Iris pigment epithelial cell (primary cell): ENCODE data around the gene ARFGEF2.
A peak's percentile ranks its signal among the peaks of the same experiment; 100 is the strongest.

Experiments
- DNase-seq: peaks from one replicate; pipeline ENCODE4 v3.0.0-alpha.2; 2011; ENCODE audit warnings: low read depth

ARFGEF2 gene

GRCh38 chr20:48898896-48899530 is 22.5 kb upstream of the ARFGEF2 start:
- DNase-seq: no peak

- no peak for DNase-seq
Measured at GRCh38 chr20:48899881-48900280, 21.6 kb upstream of the ARFGEF2 start.

GRCh38 chr20:48901326-48901725 is 20.2 kb upstream of the ARFGEF2 start:
- DNase-seq: no peak

- DNase-seq: no peak
Measured at GRCh38 chr20:48903705-48904104, 17.8 kb upstream of the ARFGEF2 start.

- peak; percentile 62 for DNase-seq
Measured at GRCh38 chr20:48904566-48905296, 16.8 kb upstream of the ARFGEF2 start.

GRCh38 chr20:48905297-48905647 is 16.2 kb upstream of the ARFGEF2 start:
- DNase-seq: no peak

- no peak for DNase-seq
Measured at GRCh38 chr20:48906221-48906877, 15.2 kb upstream of the ARFGEF2 start.

GRCh38 chr20:48908656-48909319 is 12.7 kb upstream of the ARFGEF2 start:
- no peak for DNase-seq

GRCh38 chr20:48909910-48910309 is 11.6 kb upstream of the ARFGEF2 start:
- DNase-seq: no peak

- peak; percentile 80 for DNase-seq
Measured at GRCh38 chr20:48910347-48910781, 11.1 kb upstream of the ARFGEF2 start.

- DNase-seq: no peak
Measured at GRCh38 chr20:48912065-48912464, 9.4 kb upstream of the ARFGEF2 start.

GRCh38 chr20:48916699-48917098 is 4.8 kb upstream of the ARFGEF2 start:
- no peak for DNase-seq

GRCh38 chr20:48919336-48919881 is 2.1 kb upstream of the ARFGEF2 start:
- DNase-seq: no peak

- no peak for DNase-seq
Measured at GRCh38 chr20:48919882-48920526, 1.5 kb upstream of the ARFGEF2 start.

- no peak for DNase-seq
Measured at GRCh38 chr20:48920527-48921167, 864 bp upstream of the ARFGEF2 start.

- DNase-seq: peak; percentile 36
Measured at GRCh38 chr20:48921883-48922820, 641 bp downstream of the ARFGEF2 start.

GRCh38 chr20:48923149-48923718 is 1.7 kb downstream of the ARFGEF2 start:
- no peak for DNase-seq

- DNase-seq: no peak
Measured at GRCh38 chr20:48924756-48925109, 3.2 kb downstream of the ARFGEF2 start.

- no peak for DNase-seq
Measured at GRCh38 chr20:48926267-48926666, 4.8 kb downstream of the ARFGEF2 start.

- no peak for DNase-seq
Measured at GRCh38 chr20:48926821-48927220, 5.3 kb downstream of the ARFGEF2 start.
